Panc1 (cell line): ENCODE results near the gene CD1C. TPM values are rescaled to one million over a fixed set of nuclear protein-coding genes. Genes with fewer than 3 reads are reported as not detected.

Experiments used
- ATAC-seq: fragments of 200-7000 bp; cut with Tn5 transposase; 2 replicates; pipeline ENCODE4 v1.9.1; 2020; ENCODE audit warnings: mild to moderate bottlenecking, moderate library complexity
- BruUV-seq: library from RNA; stranded (reverse); fragments of 400-500 nt; replicated peaks from 2 replicates; lab custom pipeline; 2021; lab: Mats Ljungman, UMichigan
- CTCF ChIA-PET: fragments of 300-600 bp; sonication (Branson Sonifier 250); formaldehyde crosslinking; loops from one replicate; lab custom pipeline; 2022; ENCODE audit warnings: antibody characterized with exemption; lab: Charles Lee
- POLR2A ChIA-PET: fragments of 300-600 bp; sonication (Branson Sonifier 250); formaldehyde crosslinking; loops from one replicate; lab custom pipeline; 2022; ENCODE audit warnings: antibody characterized with exemption; lab: Charles Lee
- DNase-seq: peaks from one replicate; pipeline ENCODE4 v3.0.0-alpha.2; 2010; ENCODE audit warnings: low read depth, low spot score
- H3K27ac ChIP-seq: 2 replicates; pipeline ENCODE4 v1.5.1; 2011; ENCODE audit warnings: mild to moderate bottlenecking, low read length, inconsistent platforms
- H3K27me3 ChIP-seq: fragments of 200-500 bp; sonication (Bioruptor generic); 2 replicates; pipeline ENCODE4 v1.6.0; 2014; ENCODE audit warnings: low read length, inconsistent platforms; ENCODE audit not compliant: control insufficient read depth, insufficient read depth
- H3K36me3 ChIP-seq: fragments of 200-500 bp; sonication (Bioruptor generic); 2 replicates; pipeline ENCODE4 v1.5.1; 2014; ENCODE audit warnings: inconsistent platforms, mild to moderate bottlenecking, low read length, moderate library complexity; ENCODE audit not compliant: control insufficient read depth, insufficient read depth
- H3K4me1 ChIP-seq: 2 replicates; pipeline ENCODE4 v1.5.1; 2011; ENCODE audit warnings: inconsistent platforms, mild to moderate bottlenecking, low read length, moderate library complexity; ENCODE audit not compliant: control insufficient read depth, insufficient read depth
- H3K4me3 ChIP-seq, 2 experiments: 2 replicates each; pipeline ENCODE4 v1.5.1; 2011 to 2012; ENCODE audit warnings: low read depth in 2 of 2, low read length in 2 of 2, mild to moderate bottlenecking in 2 of 2, inconsistent platforms in 1 of 2, moderate library complexity in 1 of 2
- H3K9me3 ChIP-seq: fragments of 200-500 bp; sonication (Bioruptor generic); 2 replicates; pipeline ENCODE4 v1.5.1; 2014; ENCODE audit warnings: low read depth, mild to moderate bottlenecking, inconsistent platforms, low read length, moderate library complexity; ENCODE audit not compliant: control insufficient read depth, insufficient read depth
- POLR2AphosphoS5 ChIP-seq: IDR thresholded peaks from 2 replicates; pipeline ENCODE4 v1.6.1; 2012; ENCODE audit warnings: mild to moderate bottlenecking, low read depth, low read length, moderate library complexity
- SIN3A ChIP-seq: IDR thresholded peaks from 2 replicates; pipeline ENCODE4 v1.6.1; 2012; ENCODE audit warnings: low read depth, mild to moderate bottlenecking, low read length, moderate library complexity, borderline replicate concordance; ENCODE audit not compliant: insufficient read depth
- TCF7L2 ChIP-seq: IDR thresholded peaks from 2 replicates; pipeline ENCODE4 v1.6.1; 2011; ENCODE audit warnings: mild to moderate bottlenecking, low read depth, low read length, inconsistent platforms
- in situ Hi-C: cut with HindIII; loops from 2 replicates; pipeline ENCODE4 v1.10.0; 2016; ENCODE audit warnings: low sequenced_read_pairs, low pct_unique_long_range_greater_than_20kb
- intact Hi-C: fragments of 100-400 bp; cut with micrococcal nuclease; formaldehyde crosslinking; loops from one replicate; pipeline ENCODE4 v1.10.0; 2022; ENCODE audit not compliant: unreplicated experiment
- total RNA-seq: library from RNA; stranded (reverse); gene quantifications from one replicate; pipeline ENCODE4 v1.2.1, GENCODE V29; 2021; ENCODE audit not compliant: unreplicated experiment
- TF ChIP-seq, protein P1 (sequence below), 2 experiments: IDR thresholded peaks; 2 replicates each; pipeline ENCODE4 v1.6.1; 2011 to 2012; ENCODE audit warnings: low read depth in 2 of 2, control low read depth in 1 of 2, low read length in 1 of 2, mild to moderate bottlenecking in 1 of 2, moderate library complexity in 1 of 2; ENCODE audit not compliant: insufficient read depth in 1 of 2
- TF ChIP-seq, protein P2 (sequence below): fragments of 450-650 bp; IDR thresholded peaks from 2 replicates; pipeline ENCODE4 v1.5.1; 2017; ENCODE audit warnings: mild to moderate bottlenecking

CD1C gene
- total RNA-seq, 1 experiment from 2014 or later: not detected

DNA sequence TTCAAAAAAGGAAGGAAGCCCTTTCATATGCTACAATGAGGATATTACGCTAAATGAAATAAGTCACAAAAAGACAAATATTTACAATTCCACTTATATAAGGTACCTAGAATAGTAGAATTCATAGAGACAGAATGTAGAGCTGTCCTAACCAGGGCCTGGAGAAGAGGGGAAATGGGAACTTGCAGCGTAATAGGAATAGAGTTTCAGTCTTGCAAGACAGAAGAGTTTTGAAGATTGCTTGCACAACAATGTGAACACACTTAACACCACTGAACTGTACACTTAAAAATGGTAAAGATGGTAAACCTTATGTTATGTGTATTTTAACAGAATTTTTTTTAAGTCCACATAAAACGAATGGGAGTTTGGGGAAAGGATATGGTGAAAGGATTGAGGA, 38.7 kb downstream of the CD1C start:
- CTCF ChIA-PET: no interaction called here
- intact Hi-C loops: loop anchor here (10.0 kb wide), 1 partner anchor 124 kb away; no protein-coding TSS in a partner anchor

DNA sequence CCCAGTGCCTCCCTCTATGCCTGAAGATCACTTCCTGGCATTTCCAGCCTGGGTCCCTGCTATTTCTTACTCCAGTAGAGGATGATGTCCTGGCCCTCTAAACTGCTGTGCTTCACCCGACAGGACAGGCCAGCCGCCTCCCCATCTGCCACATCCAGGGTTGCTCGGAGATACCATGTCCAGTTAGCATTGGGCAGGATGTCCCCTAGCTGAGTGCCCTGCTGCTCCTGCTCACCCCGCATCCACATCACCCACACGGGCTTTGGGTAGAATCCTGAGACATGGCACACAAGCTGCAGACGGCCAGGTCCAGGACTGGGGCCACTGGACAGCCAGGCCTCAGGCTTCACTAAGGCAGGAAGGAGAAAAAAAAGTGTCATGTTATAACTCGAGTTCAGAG, 39.6 kb downstream of the CD1C start:
- ATAC-seq (no peak), DNase-seq (no peak)
- in situ Hi-C loops (no loop called here), intact Hi-C loops (loop anchor here (10.0 kb wide), 1 partner anchor 124 kb away; no protein-coding TSS in a partner anchor)
- no peaks in the 10 kb centered on the region for H3K4me1 ChIP-seq
- H3K27ac ChIP-seq: no peak overlapping the region
- no peak overlapping the region for H3K4me3 ChIP-seq
- TF ChIP-seq SIN3A (no peak), TCF7L2 (no peak), POLR2AphosphoS5 (no peak)
- TF ChIP-seq, protein P1, sequence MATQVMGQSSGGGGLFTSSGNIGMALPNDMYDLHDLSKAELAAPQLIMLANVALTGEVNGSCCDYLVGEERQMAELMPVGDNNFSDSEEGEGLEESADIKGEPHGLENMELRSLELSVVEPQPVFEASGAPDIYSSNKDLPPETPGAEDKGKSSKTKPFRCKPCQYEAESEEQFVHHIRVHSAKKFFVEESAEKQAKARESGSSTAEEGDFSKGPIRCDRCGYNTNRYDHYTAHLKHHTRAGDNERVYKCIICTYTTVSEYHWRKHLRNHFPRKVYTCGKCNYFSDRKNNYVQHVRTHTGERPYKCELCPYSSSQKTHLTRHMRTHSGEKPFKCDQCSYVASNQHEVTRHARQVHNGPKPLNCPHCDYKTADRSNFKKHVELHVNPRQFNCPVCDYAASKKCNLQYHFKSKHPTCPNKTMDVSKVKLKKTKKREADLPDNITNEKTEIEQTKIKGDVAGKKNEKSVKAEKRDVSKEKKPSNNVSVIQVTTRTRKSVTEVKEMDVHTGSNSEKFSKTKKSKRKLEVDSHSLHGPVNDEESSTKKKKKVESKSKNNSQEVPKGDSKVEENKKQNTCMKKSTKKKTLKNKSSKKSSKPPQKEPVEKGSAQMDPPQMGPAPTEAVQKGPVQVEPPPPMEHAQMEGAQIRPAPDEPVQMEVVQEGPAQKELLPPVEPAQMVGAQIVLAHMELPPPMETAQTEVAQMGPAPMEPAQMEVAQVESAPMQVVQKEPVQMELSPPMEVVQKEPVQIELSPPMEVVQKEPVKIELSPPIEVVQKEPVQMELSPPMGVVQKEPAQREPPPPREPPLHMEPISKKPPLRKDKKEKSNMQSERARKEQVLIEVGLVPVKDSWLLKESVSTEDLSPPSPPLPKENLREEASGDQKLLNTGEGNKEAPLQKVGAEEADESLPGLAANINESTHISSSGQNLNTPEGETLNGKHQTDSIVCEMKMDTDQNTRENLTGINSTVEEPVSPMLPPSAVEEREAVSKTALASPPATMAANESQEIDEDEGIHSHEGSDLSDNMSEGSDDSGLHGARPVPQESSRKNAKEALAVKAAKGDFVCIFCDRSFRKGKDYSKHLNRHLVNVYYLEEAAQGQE (IDR thresholded peaks at IDR 0.05; ENCODE audit: insufficient read depth in 1 of 2, low read depth in 2 of 2, low read length in 1 of 2): no peak
- TF ChIP-seq, protein P2, sequence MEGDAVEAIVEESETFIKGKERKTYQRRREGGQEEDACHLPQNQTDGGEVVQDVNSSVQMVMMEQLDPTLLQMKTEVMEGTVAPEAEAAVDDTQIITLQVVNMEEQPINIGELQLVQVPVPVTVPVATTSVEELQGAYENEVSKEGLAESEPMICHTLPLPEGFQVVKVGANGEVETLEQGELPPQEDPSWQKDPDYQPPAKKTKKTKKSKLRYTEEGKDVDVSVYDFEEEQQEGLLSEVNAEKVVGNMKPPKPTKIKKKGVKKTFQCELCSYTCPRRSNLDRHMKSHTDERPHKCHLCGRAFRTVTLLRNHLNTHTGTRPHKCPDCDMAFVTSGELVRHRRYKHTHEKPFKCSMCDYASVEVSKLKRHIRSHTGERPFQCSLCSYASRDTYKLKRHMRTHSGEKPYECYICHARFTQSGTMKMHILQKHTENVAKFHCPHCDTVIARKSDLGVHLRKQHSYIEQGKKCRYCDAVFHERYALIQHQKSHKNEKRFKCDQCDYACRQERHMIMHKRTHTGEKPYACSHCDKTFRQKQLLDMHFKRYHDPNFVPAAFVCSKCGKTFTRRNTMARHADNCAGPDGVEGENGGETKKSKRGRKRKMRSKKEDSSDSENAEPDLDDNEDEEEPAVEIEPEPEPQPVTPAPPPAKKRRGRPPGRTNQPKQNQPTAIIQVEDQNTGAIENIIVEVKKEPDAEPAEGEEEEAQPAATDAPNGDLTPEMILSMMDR: no peak
- no peaks in the 10 kb centered on the region for H3K9me3 ChIP-seq
- H3K36me3 ChIP-seq: no peaks in the 10 kb centered on the region
- POLR2A ChIA-PET: interaction anchor here (0.5 kb wide), 1 partner anchor 164 kb away, joined by 9 read pairs; no protein-coding TSS in a partner anchor
- BruUV-seq: no TSS peak
- no peaks in the 10 kb centered on the region for H3K27me3 ChIP-seq
- CTCF ChIA-PET: interaction anchor here (1.3 kb wide), 1 partner anchor 125 kb away, joined by 8 read pairs; no protein-coding TSS in a partner anchor

More for the DNA sequence above, 38.7 kb downstream of the CD1C start:
- POLR2A ChIA-PET: no interaction called here
- Histone ChIP-seq H3K27ac (no peak overlapping the region), H3K4me3 (no peak overlapping the region), H3K27me3 (no peaks in the 10 kb centered on the region), H3K4me1 (no peaks in the 10 kb centered on the region), H3K36me3 (no peaks in the 10 kb centered on the region), H3K9me3 (no peaks in the 10 kb centered on the region)
- DNase-seq (no peak), ATAC-seq (no peak)
- in situ Hi-C loops: no loop called here
- TF ChIP-seq, protein P2: no peak
- TF ChIP-seq SIN3A (no peak), POLR2AphosphoS5 (no peak), TCF7L2 (no peak)
- TF ChIP-seq, protein P1 (IDR thresholded peaks at IDR 0.05; ENCODE audit: insufficient read depth in 1 of 2, low read depth in 2 of 2, low read length in 1 of 2): no peak
- no TSS peak for BruUV-seq
